Activated CD4-positive, alpha-beta T cell treated with anti-CD3 and anti-CD28 coated beads, Interleukin-2, amount 10 ng/mL, durations not matched to agents 24 days and 14 days (primary cell): ENCODE results near the gene PLD5. TPM values are rescaled to one million over a fixed set of nuclear protein-coding genes. Genes with fewer than 3 reads are reported as not detected.
"Not testable (repeated sequence)": the region's sequence is repeated elsewhere in the genome, so short reads cannot be mapped to it uniquely, and the experiment has no call there.

Experiments used
- DNase-seq: peaks from one replicate; pipeline ENCODE4 v3.0.0; 2022
- H3K27ac Mint-ChIP-seq: one replicate; pipeline ENCODE4 v1.8.0; 2022; ENCODE audit warnings: mild to moderate bottlenecking, mixed read lengths
- H3K27me3 Mint-ChIP-seq: one replicate; pipeline ENCODE4 v1.8.0; 2022; ENCODE audit warnings: mixed read lengths
- H3K36me3 Mint-ChIP-seq: one replicate; pipeline ENCODE4 v1.8.0; 2022; ENCODE audit warnings: low read depth, mild to moderate bottlenecking, mixed read lengths
- H3K4me1 Mint-ChIP-seq: one replicate; pipeline ENCODE4 v1.8.0; 2021; ENCODE audit warnings: mixed read lengths
- H3K4me3 Mint-ChIP-seq: one replicate; pipeline ENCODE4 v1.8.0; 2022; ENCODE audit warnings: mild to moderate bottlenecking, moderate library complexity, mixed read lengths
- H3K9me3 Mint-ChIP-seq: one replicate; pipeline ENCODE4 v1.8.0; 2021; ENCODE audit warnings: mixed read lengths
- intact Hi-C: fragments of 100-400 bp; cut with micrococcal nuclease; formaldehyde crosslinking; loops from one replicate; pipeline ENCODE4 v1.15.1; 2023
- total RNA-seq: library from RNA; stranded (reverse); gene quantifications from 2 replicates; pipeline ENCODE4 v1.2.3, GENCODE V29; 2022

The PLD5 gene
- total RNA-seq, 1 donor from 2014 or later, result not detected

- H3K4me3 Mint-ChIP-seq, H3K9me3 Mint-ChIP-seq, H3K4me1 Mint-ChIP-seq, H3K36me3 Mint-ChIP-seq, DNase-seq, intact Hi-C loops, H3K27ac Mint-ChIP-seq, H3K27me3 Mint-ChIP-seq: not testable (repeated sequence)
Measured at GRCh38 chr1:242214455-242214854, 310.0 kb downstream of the PLD5 start.

DNA sequence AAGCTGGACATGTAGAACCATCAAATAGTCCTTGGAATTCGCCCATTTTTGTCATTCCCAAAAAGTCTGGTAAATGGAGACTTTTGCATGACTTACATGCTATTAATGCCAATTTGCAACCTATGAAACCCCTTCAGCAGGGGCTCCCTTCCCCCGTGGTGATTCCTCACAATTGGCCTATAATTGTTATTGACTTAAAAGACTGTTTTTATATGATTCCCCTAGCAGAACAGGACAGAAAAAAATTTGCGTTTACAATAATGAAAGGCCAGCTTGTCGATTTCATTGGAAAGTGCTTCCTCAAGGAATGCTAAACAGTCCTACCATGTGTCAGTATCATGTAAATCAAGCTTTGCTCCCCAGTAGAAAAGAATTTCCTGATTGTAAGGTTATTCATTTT, 311.5 kb downstream of the PLD5 start:
- H3K27ac Mint-ChIP-seq, H3K4me1 Mint-ChIP-seq, H3K9me3 Mint-ChIP-seq, DNase-seq, intact Hi-C loops, H3K36me3 Mint-ChIP-seq, H3K4me3 Mint-ChIP-seq, H3K27me3 Mint-ChIP-seq: not testable (repeated sequence)

- intact Hi-C loops, result no loop called here
Measured at GRCh38 chr1:242212401-242212800, 312.1 kb downstream of the PLD5 start.

GRCh38 chr1:242211254-242212022, 313.1 kb downstream of the PLD5 start:
- Mint-ChIP-seq H3K9me3 (peaks cover 4% of the 10 kb centered on the region), H3K4me3 (no peak overlapping the region), H3K27ac (no peak overlapping the region), H3K4me1 (no peaks in the 10 kb centered on the region), H3K27me3 (no peaks in the 10 kb centered on the region), H3K36me3 (no peaks in the 10 kb centered on the region)
- no peak for DNase-seq
- intact Hi-C loops, result no loop called here

More at GRCh38 chr1:242212401-242212800, 312.1 kb downstream of the PLD5 start:
- Mint-ChIP-seq H3K4me1 (no peaks in the 10 kb centered on the region), H3K36me3 (no peaks in the 10 kb centered on the region), H3K9me3 (peaks cover 4% of the 10 kb centered on the region), H3K27me3 (no peaks in the 10 kb centered on the region), H3K27ac (no peak overlapping the region), H3K4me3 (no peak overlapping the region)
- no peak for DNase-seq

DNA sequence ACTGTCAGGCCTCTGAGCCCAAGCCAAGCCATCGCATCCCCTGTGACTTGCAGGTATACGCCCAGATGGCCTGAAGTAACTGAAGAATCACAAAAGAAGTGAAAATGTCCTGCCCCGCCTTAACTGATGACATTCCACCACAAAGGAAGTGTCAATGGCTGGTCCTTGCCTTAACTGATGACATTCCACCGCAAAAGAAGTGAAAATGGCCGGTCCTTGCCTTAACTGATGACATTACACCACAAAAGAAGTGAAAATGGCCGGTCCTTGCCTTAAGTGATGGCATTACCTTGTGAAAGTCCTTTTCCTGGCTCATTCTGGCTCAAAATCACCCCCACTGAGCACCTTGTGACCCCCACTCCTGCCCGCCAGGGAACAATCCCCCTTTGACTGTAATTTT, 314.2 kb downstream of the PLD5 start:
- H3K27ac Mint-ChIP-seq, H3K4me3 Mint-ChIP-seq, intact Hi-C loops, H3K9me3 Mint-ChIP-seq, H3K36me3 Mint-ChIP-seq, DNase-seq, H3K4me1 Mint-ChIP-seq, H3K27me3 Mint-ChIP-seq: not testable (repeated sequence)

DNA sequence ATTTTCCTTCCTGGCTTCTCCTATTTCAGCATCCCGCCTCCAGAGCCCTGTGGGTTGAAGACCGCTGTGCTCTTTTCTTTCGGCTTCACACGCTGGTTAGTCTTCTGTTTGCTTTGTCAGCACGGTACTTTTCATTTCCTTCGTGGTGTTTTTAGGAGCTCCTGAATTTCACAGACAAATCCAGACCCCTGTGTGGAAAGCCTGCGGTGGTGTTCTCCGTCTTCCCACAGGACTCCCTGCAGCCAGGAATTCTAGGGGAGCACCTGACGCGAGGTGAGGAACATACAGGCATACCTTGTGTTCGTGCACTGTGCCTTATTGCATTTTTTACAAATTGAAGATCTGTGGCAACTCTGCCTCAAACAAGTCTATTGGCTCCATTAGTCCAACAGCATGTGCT, 315.4 kb downstream of the PLD5 start:
- no peaks in the 10 kb centered on the region for H3K36me3 Mint-ChIP-seq
- H3K4me1 Mint-ChIP-seq, result no peaks in the 10 kb centered on the region
- no peak overlapping the region for H3K4me3 Mint-ChIP-seq
- no peak overlapping the region for H3K27ac Mint-ChIP-seq
- intact Hi-C loops, result no loop called here
- no peak for DNase-seq
- no peaks in the 10 kb centered on the region for H3K9me3 Mint-ChIP-seq
- H3K27me3 Mint-ChIP-seq, result no peaks in the 10 kb centered on the region

DNA sequence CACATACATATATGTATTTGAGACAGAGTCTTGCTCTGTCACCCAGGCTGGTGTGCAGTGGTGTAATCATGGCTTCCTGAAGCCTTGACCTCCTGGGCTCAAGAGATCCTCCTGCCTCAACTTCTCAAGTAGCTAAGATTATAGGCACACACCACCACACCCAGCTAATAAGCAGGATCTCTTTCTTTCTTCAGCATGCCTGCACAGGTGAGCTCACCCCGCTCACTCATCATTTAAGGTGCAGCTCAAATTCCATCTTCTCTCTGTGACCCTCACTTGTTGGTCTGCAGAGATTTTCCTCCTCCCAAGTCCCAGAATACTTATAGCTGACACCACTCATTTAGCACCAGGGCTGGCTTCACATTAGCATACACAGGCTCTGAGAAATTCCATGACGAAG, 316.5 kb downstream of the PLD5 start:
- Mint-ChIP-seq H3K4me1 (no peaks in the 10 kb centered on the region), H3K9me3 (no peaks in the 10 kb centered on the region)

GRCh38 chr1:242206994-242207393, 317.5 kb downstream of the PLD5 start:
- no peaks in the 10 kb centered on the region for H3K9me3 Mint-ChIP-seq
- intact Hi-C loops, result no loop called here
- no peak for DNase-seq
- H3K27me3 Mint-ChIP-seq, result no peaks in the 10 kb centered on the region
- H3K36me3 Mint-ChIP-seq, result no peaks in the 10 kb centered on the region
- no peak overlapping the region for H3K4me3 Mint-ChIP-seq
- no peak overlapping the region for H3K27ac Mint-ChIP-seq
- H3K4me1 Mint-ChIP-seq, result no peaks in the 10 kb centered on the region

More for the DNA sequence above, 316.5 kb downstream of the PLD5 start:
- no peak for DNase-seq
- intact Hi-C loops, result no loop called here
- Mint-ChIP-seq H3K27me3 (no peaks in the 10 kb centered on the region), H3K36me3 (no peaks in the 10 kb centered on the region), H3K27ac (no peak overlapping the region), H3K4me3 (no peak overlapping the region)

GRCh38 chr1:242205622-242206489, 318.6 kb downstream of the PLD5 start:
- Mint-ChIP-seq H3K27ac (no peak overlapping the region), H3K9me3 (no peaks in the 10 kb centered on the region), H3K4me1 (no peaks in the 10 kb centered on the region), H3K27me3 (no peaks in the 10 kb centered on the region), H3K4me3 (no peak overlapping the region), H3K36me3 (no peaks in the 10 kb centered on the region)
- no peak for DNase-seq
- intact Hi-C loops, result no loop called here

DNA sequence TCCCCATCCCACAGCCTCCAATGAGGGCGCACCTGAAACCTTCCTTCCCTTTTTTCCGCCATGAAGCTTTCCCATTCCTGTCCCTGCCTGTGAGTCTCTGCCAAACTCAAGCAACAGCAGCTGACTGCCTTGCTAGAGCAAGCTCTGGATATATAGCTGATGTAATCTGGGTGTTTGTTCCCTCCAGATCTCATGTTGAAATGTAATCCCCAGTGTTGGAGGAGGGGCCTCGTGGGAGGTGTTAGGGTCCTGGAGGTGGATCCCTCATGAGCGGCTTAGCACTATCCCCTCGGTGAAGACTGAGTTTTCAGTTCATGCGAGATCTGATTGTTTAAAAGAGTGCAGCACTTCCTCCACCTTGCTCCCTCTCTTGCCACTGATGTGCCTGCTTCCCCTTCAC, 321.2 kb downstream of the PLD5 start:
- H3K36me3 Mint-ChIP-seq, result no peaks in the 10 kb centered on the region
- no peak overlapping the region for H3K27ac Mint-ChIP-seq
- DNase-seq, result no peak
- no peaks in the 10 kb centered on the region for H3K9me3 Mint-ChIP-seq
- no peaks in the 10 kb centered on the region for H3K4me1 Mint-ChIP-seq
- intact Hi-C loops, result no loop called here
- no peak overlapping the region for H3K4me3 Mint-ChIP-seq
- no peaks in the 10 kb centered on the region for H3K27me3 Mint-ChIP-seq

DNA sequence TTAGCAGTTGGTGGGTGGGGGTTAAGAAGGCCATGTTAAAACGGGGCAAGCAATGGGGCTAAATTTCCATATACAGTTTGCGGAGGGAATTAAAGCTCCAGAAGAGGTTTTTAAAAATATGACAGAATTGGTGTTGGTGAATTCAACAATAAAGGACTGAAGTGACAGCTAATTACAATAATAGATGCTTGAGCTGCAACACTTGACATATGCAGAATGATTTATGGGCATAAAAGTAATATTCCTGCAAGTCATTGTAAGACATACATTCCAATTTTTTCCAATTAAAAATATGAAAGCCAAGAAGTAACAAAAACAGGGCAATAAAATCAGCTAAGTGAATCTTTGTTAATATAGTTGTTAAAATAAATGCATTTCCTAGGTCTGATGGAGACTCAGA, 323.4 kb downstream of the PLD5 start:
- no peaks in the 10 kb centered on the region for H3K27me3 Mint-ChIP-seq
- H3K36me3 Mint-ChIP-seq, result no peaks in the 10 kb centered on the region
- no peaks in the 10 kb centered on the region for H3K9me3 Mint-ChIP-seq
- H3K27ac Mint-ChIP-seq, result no peak overlapping the region
- H3K4me1 Mint-ChIP-seq, result no peaks in the 10 kb centered on the region
- no peak for DNase-seq
- intact Hi-C loops, result no loop called here
- no peak overlapping the region for H3K4me3 Mint-ChIP-seq

DNA sequence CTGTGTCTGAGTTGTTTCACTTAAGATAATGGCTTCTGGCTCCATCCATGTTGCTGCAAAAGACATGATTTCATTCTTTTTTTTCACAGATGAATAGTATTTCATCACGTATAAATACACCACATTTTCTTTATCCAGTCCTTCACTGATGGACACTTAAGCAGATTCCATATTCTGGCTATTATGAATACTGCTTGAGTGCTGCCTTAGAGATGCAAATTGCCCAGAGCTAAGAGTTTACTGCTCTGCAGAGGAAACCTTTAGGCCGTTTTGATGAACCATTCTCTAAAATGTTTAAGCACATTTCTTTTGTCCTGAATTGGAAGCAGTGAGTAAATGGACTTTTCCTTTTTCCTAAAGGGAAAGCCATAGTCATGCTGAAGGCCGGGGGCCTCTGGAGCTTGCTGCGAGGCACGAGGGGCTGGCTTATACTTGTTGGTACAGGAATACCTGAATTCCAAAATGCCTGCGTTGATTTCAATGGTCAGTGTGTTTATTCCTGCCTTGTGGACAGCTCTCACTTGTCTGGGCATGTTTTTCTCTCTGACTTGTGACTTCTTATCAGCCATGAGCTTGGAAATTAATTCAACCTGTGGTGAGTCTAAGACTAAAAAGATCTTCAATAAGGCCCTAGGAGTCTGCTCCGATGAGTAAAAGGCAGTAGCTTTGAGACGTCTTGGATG, 324.6 kb downstream of the PLD5 start:
- Mint-ChIP-seq H3K9me3 (no peaks in the 10 kb centered on the region), H3K27ac (no peak overlapping the region), H3K4me1 (no peaks in the 10 kb centered on the region), H3K4me3 (no peak overlapping the region), H3K27me3 (no peaks in the 10 kb centered on the region), H3K36me3 (no peaks in the 10 kb centered on the region)
- no peak for DNase-seq
- intact Hi-C loops, result no loop called here

- Mint-ChIP-seq H3K27me3 (no peaks in the 10 kb centered on the region), H3K9me3 (no peaks in the 10 kb centered on the region)
Measured at GRCh38 chr1:242197907-242198820, 326.3 kb downstream of the PLD5 start.

More at GRCh38 chr1:242197907-242198820, 326.3 kb downstream of the PLD5 start:
- H3K27ac Mint-ChIP-seq, result no peak overlapping the region
- no peak for DNase-seq
- H3K36me3 Mint-ChIP-seq, result no peaks in the 10 kb centered on the region
- H3K4me1 Mint-ChIP-seq, result no peaks in the 10 kb centered on the region
- intact Hi-C loops, result no loop called here
- no peak overlapping the region for H3K4me3 Mint-ChIP-seq
